Activated CD4-positive, alpha-beta T cell treated with anti-CD3 and anti-CD28 coated beads, Interleukin-2, amount 50 U/mL, for 24 hours (primary cell): ENCODE results near the gene ARHGEF11.

Experiments used
- DNase-seq, 2 donors: peaks; one replicate each; pipeline ENCODE4 v3.0.0-alpha.2; 2020; ENCODE audit warnings: low read depth in 1 of 2, low spot score in 1 of 2

Gene ARHGEF11

DNA sequence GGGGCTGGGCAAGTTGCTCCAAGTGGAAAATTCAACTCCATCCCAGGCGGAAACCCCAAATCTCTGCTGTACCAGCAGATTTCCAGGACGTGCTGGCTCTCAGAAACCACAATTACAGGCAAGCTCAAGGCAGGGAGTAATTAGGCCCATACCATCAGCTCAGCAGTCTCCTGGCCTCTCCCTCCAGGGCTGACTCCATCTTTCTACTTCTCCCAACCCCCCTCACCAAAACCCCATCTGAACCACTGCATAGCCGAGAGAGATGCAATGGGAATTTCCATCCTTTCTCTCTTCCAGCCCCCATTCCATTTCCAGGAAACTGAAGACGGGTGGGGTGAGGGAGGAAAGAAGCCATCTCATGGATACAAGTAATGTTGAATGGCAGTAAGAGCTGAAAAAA, 41.2 kb downstream of the ARHGEF11 start:
- DNase-seq: no peak

DNA sequence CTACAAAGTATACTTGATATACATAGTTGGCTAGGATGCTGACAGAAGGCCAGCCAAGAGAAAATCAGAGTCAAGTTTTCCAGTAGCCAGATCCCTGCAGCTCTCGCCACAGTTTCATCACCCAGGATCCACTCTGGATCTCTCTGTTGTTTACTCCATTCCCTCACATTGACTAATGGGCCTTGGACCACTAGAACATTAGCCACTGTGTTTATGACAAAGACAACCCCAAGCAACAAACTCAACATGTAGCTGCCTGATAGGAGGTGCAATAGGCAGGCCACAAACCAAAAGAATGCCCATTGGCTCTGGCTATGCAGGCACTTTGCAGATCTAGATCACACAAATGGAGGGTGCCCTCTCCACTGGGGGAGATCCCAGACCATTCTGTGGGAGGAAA, 44.2 kb downstream of the ARHGEF11 start:
- no peak for DNase-seq

DNA sequence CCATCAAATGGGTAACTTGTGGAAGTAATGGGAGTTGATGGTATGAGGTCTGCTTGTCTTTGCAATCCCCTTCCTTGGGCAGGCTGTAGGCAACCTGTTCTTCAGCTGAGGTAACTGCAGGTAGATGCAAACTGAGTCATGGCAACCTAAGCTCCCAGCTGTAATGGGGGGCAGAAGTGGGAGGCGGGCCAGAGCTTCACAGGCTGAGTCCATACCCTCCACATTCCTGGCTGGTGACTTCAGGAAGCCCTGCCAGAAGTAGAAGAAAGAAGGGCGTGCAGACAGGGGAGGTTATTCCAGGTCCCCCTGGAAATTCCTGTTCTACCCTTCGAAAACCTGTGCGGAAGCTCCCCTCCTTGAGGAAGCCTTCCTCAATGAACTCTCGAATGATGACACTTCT, 44.9 kb downstream of the ARHGEF11 start:
- DNase-seq: no peak

DNA sequence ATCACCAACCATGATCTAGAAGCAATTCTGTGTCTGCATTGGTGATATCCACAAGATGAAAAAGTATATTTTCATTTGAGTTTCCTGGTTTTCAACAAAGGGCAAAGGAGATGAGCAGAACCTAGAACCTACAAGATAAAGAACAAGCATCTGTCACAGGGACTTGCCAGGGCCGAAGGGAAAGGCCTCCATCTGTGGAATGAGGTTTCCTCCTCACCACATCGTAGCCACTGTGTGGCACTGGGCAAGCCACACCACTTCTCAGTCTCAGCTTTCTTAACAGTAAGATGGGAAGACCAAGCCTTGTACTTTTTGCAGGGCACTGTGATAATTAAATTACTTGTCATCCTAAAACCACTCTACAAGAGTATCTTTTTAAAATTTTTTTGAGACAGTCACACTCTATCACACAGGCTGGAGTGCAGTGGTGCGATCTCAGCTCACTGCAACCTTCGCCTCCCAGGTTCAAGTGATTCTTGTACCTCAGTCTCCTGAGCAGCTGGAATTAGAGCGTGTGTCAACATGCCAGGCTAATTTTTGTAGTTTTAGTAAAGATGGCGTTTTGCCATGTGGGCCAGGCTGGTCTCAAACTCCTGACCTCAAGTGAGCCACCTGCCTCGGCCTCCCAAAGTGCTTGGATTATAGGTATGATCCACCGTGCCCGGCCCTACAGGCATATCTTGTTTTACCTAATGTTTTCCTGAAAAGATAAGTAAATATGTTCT, 45.8 kb downstream of the ARHGEF11 start:
- DNase-seq: no peak

DNA sequence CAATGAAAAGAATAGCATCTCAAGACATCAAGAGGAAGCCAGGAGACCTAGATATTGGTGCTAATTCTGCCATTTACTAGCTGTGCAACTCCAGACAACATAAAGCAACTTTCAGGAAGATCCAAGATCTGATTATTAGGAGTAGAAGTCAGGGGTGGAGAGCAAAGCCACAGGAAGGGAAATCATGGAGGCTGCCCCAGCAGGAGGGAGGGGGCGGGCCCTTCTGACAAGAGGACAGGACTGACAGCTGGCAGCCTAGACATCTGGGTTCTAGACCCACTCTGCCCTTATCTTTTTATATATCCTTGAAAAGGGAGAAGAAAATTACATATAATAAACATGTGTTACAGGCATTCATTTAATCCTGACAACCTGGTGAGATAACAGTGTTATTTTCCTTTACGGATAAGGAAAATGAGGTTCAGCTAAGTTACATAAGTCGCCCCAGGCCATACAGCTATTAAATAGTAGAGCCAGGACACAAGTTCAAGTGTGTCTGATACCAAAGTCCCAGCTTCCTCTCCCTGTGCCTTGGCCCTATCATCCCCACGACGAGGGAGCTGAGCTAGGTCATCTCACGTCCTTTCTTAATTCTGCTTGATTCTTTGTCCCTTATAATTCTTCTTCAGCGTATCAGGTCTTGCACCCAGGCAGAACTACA, 46.6 kb downstream of the ARHGEF11 start:
- DNase-seq: no peak

DNA sequence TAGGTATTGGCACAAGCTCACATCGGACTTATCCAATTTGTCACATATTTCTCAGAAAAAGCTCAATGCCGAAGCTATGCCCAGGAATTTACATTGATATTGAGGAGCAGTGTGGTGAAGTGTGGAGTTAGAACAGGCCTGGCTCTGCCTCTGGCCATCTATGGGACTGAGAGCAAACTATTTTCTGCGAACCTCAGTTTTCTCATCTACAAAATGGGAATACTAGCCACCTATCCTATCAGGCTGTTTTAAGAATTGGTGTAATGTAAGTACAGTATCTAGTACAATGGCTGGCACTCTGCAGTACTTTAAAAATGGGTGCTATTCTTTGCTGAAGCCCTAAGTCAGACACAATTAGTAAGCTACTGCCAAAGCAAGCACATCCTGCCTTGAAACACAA, 47.2 kb downstream of the ARHGEF11 start:
- no peak for DNase-seq

DNA sequence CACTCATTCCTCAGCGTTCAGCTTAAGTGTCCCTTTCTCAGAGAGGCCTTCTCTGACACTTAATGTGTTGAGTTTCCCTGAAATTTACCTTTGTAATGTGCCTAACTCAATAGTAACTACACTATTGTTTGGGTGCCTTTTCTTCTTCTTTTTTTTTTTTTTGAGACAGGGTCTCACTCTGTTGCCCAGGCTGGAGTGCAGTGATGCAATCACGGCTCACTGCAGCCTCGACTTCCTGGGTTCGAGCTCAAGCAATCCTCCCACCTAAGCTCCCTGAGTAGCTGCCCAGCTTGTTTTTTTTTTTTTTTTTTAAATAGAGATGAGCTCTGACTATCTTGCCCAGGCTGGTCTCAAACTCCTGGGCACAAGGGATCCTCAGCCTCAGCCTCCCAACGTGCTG, 50.1 kb downstream of the ARHGEF11 start:
- DNase-seq: no peak

DNA sequence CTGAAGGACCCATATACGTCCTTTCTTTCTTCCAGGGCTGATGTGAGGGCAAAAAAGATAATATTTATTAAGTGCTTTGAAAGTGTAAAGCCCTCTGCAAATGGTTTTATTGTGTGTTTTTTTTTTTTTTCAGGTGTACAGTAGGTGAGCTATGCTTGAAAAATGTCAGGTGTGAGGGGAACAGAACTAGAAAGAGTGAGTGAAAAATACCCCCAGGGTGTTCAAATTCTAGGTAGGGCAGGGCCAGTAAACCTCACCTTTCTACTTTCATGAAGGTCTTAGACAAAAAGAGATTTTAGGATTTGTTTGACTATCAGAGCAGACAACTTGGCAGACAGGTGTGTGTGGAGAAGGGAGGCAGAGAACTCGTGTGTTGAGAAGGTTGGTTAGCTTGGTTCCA, 51.3 kb downstream of the ARHGEF11 start:
- DNase-seq: no peak

DNA sequence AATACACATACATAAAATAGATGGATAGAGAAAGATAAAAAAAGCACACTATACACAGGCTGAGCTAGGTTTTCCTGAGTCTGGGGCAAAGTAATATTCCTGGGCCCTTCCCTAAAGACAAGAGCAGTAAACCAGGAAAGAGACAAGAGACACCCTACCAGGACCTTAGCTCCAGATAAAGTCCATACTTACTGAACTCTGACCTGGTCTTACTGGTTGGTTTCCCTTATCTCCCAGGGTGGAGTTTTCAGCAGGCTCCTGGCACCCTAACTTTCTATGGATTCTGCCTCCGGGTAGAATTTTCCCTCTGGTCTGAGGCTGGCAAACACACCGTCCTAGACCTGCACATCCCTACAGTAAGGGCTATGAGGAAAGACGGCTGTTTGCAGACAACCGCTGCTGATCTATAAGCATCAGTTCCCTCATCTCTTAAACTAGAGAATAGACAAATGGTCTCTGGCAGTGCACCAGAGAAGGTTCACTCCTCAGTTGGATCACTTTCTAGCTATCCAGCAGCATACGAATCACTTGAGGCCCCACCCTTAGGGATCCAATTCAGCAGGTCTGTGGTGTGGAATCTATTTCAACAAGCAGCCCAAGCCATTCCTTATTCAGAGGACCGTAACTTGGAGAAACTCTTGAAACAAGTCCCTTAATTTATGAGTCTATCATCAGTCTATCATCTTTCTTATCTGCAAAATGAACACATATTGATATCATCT, 52.0 kb downstream of the ARHGEF11 start:
- no peak for DNase-seq

DNA sequence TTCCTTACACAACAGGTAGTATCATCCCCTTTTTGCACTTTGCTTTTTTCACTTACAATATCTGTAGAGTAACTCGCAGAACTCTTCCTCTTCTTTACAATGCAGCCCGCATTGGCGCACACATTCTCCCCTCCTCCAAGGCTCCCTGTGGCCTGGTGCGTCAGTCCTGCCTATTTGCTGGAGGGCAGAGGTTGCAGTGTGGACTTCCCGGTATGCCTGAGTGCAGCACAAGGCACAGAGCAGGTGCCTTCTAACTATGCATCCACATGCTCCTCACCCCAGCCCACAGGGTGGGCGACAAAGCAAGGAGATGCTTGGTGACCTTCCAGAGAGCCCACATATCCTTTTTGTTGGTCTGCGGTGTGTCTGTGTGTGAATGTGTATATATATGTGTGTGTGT, 53.3 kb downstream of the ARHGEF11 start:
- no peak for DNase-seq

DNA sequence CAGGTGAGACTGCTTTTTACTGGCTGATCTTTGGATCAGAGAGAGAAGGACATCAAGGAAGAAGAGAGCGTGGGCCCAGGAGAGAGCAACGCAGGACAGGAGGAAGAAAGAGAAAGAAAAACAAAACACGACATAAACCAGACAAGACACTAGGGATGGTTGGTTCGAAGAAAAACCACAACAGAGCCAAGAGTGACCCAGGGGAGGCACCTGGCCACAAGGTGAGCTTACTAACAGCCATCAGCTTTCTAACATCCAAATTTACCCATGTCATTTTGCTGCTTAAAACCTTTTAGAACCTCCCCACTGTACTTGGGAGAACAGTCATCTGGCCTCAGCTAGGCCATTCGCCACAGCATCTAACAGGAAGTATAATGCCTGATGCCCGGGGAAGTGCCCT, 57.8 kb downstream of the ARHGEF11 start:
- DNase-seq: no peak

DNA sequence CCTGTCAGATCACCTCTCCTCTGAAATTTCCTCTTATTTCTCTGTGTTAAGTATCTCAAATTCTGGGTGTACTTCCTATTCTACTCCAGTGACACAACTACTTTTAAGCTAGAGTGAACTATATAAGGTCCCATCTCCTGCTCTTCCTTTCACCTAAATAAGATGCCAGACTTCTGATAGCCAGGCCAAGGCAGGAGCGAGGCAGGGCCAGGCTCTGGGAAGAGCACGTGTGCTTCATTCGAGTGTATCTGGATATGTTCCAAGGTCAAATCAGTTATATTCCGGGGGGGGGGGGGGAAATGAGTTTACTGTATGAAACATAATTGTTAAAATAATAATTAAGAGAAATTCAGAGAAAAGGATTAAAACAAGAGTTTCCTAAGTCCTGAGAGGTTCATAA, 65.0 kb downstream of the ARHGEF11 start:
- no peak for DNase-seq

DNA sequence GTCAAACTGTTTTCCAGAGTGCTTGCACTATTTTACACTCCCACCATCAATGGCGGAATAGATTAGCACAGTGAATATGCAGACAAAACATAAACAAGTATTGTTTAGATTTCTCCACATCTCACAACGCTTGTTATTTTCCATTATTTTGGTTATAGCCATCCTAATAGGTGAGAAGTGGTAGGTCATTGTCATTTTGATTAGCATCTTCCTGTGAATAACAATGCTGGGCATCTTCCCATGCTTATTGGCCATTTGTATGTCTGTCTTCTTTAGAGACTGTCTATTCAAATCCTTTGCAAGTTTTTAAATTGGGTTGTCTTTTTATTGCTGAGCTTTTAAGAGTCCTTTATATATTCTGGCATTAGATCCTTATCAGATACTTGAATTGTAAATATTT, 70.5 kb downstream of the ARHGEF11 start:
- no peak for DNase-seq

DNA sequence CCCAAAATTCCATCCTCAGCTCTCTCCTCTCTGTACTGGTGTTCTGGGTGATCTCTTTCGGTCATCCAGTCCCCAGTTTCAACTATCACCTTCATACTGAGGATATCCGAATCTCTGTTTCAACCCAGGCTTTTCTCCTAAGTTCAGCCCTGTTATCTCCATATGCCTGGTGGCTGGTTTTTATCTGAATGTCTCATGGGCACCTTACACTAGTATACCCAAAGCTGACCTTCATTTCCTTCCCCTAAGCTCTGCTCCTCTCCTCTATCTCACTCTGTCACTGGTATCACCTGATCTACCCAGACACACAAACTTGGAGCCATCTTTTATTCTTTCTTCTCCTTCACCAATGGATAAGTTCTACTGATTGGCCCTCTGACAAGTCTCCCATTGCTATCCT, 72.1 kb downstream of the ARHGEF11 start:
- DNase-seq: no peak

DNA sequence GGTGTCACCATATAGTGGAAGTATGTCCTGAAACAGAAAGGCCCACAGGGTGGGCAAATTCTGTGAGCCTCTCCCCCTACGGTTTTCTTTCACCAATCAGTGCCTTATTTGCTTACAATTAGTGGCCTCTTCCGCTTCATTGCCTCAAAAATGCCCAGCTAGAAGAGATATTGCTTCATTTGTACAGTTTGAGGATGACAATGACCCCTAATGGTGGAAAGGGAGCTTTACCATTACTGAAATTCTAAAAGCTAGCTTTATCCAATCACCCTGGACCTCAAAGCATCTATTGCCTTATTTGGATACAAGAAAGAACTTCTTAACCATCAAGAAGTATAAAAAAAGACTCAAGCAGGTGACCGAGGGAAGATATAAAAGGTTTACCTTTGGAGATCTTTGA, 75.5 kb downstream of the ARHGEF11 start:
- DNase-seq: no peak

DNA sequence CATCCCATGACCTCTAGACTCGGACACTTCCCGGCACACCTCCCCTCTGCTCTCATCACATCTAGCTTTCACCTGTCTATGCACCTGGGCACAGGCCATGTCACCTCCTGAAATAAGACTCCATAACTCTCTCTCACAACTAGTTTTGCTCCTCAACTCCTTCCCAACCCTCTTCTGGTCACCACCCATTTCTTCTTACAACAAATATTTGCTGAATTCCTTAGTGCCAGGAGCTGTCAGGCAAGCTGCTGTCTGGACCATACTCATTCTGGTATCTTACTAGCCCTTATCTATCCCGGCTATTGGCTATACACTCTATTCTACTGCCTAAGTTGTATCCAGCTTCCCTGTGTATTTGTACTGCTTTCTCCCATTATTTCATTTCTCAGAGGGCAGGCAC, 76.0 kb downstream of the ARHGEF11 start:
- DNase-seq: no peak

DNA sequence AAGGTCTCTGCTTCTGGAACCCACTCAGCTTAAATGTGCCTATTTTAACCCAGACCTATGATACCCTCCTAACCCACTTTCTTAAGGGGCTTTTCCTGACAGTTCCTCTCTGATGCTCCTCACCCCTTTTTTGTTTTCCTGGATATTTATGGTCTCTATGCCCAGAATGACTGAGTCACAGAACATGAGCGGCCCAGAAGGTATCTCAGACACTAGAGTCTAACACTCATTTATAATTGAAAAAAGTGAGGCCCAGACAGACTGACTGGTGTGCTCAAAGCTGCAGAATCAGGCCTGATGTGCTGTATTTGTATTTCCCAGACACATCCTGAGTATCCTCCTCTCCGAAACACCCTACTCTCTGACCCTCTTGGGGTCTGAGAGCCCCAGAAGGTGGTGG, 81.1 kb downstream of the ARHGEF11 start:
- DNase-seq: no peak

DNA sequence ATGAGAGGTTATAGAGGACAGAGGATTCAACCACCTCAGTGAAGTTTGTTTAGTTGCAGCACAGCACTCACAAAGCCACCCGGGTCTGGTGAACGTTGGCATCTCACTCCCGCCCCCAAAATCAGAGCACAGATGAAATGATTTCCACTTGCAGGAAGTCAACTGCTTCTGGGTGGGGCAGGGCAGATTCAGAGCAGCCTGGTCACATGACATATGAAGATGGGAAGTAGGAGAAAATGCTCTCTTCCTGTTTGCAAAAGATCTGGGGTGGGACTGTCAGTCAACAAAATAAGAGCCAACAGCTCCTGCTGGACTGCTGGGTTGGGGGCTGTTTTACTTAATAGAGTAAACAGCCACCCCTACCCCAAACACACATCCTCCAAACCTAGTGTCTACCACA, 81.9 kb downstream of the ARHGEF11 start:
- DNase-seq: peak in 1 of 2 donors; percentile 19

DNA sequence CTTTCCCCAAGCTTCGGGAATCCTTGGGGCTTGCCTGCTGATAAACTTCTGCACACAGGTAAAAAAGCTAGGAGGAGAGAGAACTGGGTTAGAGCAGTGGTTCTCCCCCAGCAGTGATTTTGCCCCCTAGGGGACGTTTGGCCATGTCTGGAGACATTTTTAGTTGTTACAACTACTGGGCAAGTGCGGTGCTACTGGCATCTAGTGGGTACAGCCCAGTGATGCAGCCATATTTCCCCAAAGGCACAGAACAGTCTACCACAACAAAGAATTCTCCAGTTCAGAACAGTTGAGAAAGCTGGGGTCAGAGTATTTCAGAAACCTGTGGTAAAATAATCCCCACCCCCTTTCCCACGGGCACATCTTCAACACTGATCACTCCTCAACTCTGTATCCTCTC, 83.8 kb downstream of the ARHGEF11 start:
- no peak for DNase-seq

DNA sequence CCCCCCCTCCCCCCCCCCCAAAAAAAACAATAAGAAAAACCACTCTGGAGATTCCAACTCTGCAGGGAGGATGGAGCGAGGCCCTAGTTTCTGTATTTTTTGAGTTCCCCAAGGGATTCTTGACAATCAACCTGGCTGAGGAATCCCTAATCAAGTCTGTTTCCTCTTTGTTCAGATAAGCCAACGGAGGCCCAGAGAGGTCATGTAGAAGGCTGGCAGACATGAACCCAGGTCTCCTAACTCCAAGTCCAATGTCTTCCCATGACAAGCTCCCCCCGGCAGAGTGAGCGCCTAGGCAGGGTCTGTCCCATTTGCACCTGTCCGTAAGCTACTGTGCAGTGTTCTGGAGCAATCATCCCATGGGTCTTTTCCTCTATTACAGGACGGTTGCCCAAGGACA, 85.6 kb downstream of the ARHGEF11 start:
- DNase-seq: no peak

DNA sequence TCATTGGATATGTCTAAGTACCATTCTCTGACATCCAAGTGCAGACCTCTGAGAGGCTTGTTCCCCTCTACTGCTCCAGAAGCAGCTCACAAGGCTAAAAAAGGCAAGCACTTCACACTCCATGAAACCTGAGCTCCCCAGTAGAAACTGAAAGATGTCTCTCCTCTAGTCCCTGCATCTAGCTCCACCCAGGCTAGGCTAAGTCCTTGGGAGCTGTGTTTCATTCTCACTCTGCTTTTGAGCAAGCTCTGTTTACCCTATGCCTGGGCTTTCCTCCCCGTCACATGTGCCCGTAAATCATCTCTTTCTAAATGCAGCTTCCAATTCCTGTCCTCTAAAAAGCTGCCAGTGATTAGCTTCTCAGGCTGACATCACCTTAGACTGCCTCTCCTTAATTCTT, 86.1 kb downstream of the ARHGEF11 start:
- DNase-seq: no peak

DNA sequence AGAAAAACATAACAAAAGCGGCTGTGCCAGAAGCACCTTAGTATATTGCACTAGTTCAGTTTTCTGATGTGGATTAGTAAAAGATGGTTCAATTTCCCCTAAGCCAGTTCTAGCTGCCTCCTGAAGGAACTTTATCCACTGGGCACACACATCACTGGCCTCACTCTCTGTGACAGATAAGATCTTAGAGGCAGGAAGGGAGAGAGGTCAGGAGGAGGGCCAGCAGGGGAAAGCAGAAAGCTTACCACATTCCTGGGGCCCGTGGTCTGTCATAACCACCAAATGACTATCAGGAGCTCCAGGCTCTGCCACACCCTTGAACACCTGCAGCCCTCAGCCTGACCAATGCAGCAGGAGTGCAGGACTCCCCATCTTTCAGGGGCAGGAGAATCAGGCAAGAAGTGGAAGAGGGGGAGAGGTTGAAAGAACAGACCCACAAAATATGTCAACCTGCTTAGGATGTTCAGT, 87.3 kb downstream of the ARHGEF11 start:
- no peak for DNase-seq
